PFSK-1 (cell line): ENCODE data around the gene SHISA7.

ENCODE experiments used
- FOXP2 ChIP-seq: optimal IDR thresholded peaks from 2 replicates; pipeline ENCODE3; 2011; ENCODE audit warnings: borderline replicate concordance, control low read depth, inconsistent platforms; ENCODE audit not compliant: insufficient read depth; ENCODE audit errors: extremely low read length, extremely low read depth
- POLR2AphosphoS5 ChIP-seq: IDR thresholded peaks from 2 replicates; pipeline ENCODE4 v1.6.1; 2012; ENCODE audit warnings: low read depth, mild to moderate bottlenecking, control low read depth, low read length, moderate library complexity
- REST ChIP-seq, 2 experiments: IDR thresholded peaks; 2 replicates each; pipeline versions ENCODE4 v1.6.1 to v1.8.0; 2011 to 2012; ENCODE audit warnings: low read depth in 2 of 2, low read length in 2 of 2, control low read depth in 1 of 2, inconsistent platforms in 1 of 2, mild to moderate bottlenecking in 1 of 2, moderate library complexity in 1 of 2; ENCODE audit not compliant: insufficient read depth in 1 of 2
- SIN3A ChIP-seq: IDR thresholded peaks from 2 replicates; pipeline ENCODE4 v1.6.1; 2012; ENCODE audit warnings: mild to moderate bottlenecking, low read length, moderate library complexity, borderline replicate concordance; ENCODE audit not compliant: insufficient read depth
- TAF1 ChIP-seq: IDR thresholded peaks from 2 replicates; pipeline ENCODE4 v1.6.1; 2012; ENCODE audit warnings: low read length, control low read depth, borderline replicate concordance; ENCODE audit not compliant: insufficient read depth

SHISA7 gene

DNA sequence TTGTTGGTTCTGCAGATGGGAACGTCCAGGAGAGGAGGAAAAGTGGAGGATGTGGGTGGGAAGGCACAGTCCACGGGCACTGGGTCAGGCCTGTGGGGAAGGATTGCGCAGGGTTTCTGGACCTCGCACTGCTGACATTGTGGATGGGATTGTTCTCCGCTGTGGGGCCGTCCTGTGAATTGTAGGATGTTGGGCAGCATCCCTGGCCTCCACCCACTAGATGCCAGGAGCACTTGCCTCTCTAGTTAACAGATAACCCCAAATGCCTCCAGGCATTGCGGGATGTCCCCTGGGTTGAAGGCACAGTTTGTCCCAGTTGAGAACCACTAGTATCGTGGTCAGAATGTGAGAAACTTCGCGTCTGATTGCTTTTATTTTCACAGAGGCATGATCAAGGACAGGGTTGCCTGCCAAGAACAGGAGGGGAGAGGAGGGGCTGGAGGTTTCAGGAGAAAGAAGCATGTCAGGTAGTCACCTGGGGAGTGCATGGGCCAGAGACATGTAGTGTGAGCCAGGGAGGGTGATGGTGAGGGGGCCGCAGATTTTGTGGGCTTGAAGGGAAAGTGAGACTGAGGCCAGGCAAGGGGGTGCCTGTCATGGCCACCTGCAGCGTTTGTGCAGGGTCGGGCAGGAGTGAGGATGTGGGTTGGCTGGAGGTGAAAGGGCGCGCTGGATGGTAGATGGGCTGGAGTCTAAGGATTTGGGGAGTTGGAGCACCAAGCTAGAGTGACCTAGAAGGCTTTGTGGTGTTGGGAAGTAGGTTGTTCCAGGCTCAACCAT, 36.5 kb upstream of the SHISA7 start:
- no peak for TF ChIP-seq POLR2AphosphoS5
- TF ChIP-seq SIN3A, result no peak
- TF ChIP-seq REST (IDR thresholded peaks at IDR 0.05; ENCODE audit: insufficient read depth in 1 of 2, low read depth in 2 of 2, low read length in 2 of 2), result no peak
- TF ChIP-seq FOXP2, result no peak
- TF ChIP-seq TAF1, result no peak

DNA sequence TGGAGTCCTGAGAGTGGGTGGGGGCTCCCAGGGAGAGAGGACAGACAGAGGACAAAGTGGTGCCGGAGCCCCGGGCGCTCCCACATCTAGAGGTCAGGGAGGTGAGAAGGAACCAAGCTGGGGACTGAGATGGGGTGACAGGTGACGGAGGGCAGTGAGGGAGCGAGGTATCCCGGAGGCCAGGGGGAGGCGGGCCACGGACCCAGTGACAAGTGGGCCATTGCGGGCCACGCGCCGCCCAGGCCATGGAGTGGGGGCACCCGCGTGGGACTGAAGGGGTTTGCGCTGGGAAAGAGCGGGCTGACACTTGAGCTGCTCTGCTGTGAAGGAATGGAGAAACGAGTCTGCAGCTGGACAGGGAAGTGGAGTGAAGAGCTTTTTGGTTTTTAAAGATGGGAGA, 35.9 kb upstream of the SHISA7 start:
- TF ChIP-seq TAF1 (no peak), POLR2AphosphoS5 (no peak), SIN3A (no peak), REST (IDR thresholded peaks at IDR 0.05; ENCODE audit: insufficient read depth in 1 of 2, low read depth in 2 of 2, low read length in 2 of 2) (no peak), FOXP2 (no peak)

GRCh38 chr19:55478364-55478763, 35.3 kb upstream of the SHISA7 start:
- no peak for TF ChIP-seq REST (IDR thresholded peaks at IDR 0.05; ENCODE audit: insufficient read depth in 1 of 2, low read depth in 2 of 2, low read length in 2 of 2)
- TF ChIP-seq POLR2AphosphoS5, result no peak
- no peak for TF ChIP-seq SIN3A
- no peak for TF ChIP-seq TAF1
- no peak for TF ChIP-seq FOXP2

GRCh38 chr19:55477905-55478304, 34.8 kb upstream of the SHISA7 start:
- TF ChIP-seq TAF1 (no peak), POLR2AphosphoS5 (no peak), REST (IDR thresholded peaks at IDR 0.05; ENCODE audit: insufficient read depth in 1 of 2, low read depth in 2 of 2, low read length in 2 of 2) (no peak), FOXP2 (no peak), SIN3A (no peak)

- TF ChIP-seq POLR2AphosphoS5 (peak; percentile 29; the same call in 1 of the 2 replicates), FOXP2 (peak; percentile 79), REST (IDR thresholded peaks at IDR 0.05; ENCODE audit: insufficient read depth in 1 of 2, low read depth in 2 of 2, low read length in 2 of 2) (0 out of 4 replicates have a peak, but pooled peaks of 1 of the 2 experiments have one; percentile 4), TAF1 (no peak), SIN3A (no peak; the same call in 1 of the 2 replicates)
These were observed 33.1 kb upstream of the SHISA7 start, which contains the start of gene ZNF628 for GRCh38 chr19:55476100-55476775. Gene ZNF628, plus strand, starts transcription at chr19:55476617. Its CDS starts 3,294 bp downstream, at chr19:55479911.
